KBM-7 (cell line): ENCODE results near the gene TEKT3.

Experiments
- DNase-seq: peaks from one replicate; pipeline ENCODE4 v3.0.0-alpha.2; 2015
- in situ Hi-C: fragments of 300-500 bp; cut with MboI; formaldehyde crosslinking; loops from 2 replicates; pipeline ENCODE4 v1.14.3; 2020; ENCODE audit warnings: low sequenced_read_pairs, low pct_unique_long_range_greater_than_20kb, mixed read lengths

TEKT3 gene

DNA sequence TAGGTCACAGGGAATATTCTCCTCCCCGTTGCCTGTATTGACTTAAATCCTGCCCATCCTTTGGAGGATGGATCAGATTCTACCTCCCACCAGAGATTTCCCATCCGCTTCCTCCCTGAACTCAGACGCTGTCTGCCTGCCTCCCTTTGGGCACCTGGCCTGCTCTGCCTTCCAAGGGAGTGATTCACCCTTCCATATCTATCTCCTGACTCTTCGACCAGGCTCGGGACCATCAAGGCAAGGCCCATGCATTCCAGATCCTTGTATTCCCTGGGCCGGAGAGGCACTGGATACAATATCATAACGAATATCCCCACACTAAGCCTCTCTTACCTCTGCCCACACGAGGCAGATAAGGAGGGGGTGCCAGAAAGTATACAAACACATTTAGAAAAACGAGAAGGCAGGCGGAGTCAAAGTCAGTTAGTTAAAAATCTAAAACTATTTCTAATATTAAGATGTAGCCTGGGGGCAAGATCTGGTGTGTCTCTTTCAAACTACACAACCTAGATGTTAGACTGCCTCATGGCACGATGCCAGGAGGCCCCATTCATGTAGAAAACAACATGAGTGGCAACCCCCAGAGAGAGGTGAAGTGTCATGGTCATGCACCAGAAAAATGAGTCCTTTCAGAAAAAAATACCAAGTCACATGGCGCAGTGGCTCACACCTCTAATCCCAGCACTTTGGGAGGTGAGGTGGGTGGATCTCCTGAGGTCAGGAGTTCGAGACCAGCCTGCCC is 85.5 kb downstream of the TEKT3 start:
- in situ Hi-C loops: loop anchor here (10.0 kb wide), 1 partner anchor 249 kb away; no protein-coding TSS in a partner anchor
- no peak for DNase-seq
